Ovary (tissue), 9 donors: ENCODE data around the gene PTPRJ. TPM values are rescaled to one million over a fixed set of nuclear protein-coding genes. Genes with fewer than 3 reads are reported as not detected.

Source experiments
- DNase-seq, 5 donors: peaks; one replicate each; pipeline ENCODE4 v3.0.0-alpha.2; 2019 to 2020
- H3K27ac ChIP-seq, 2 donors: fragments of 200-600 bp; one replicate each; pipeline versions ENCODE4 v1.5.1 to v1.8.0; 2019 to 2022
- H3K27me3 ChIP-seq: fragments of 200-600 bp; one replicate; pipeline ENCODE4 v1.8.0; 2022
- H3K36me3 ChIP-seq: fragments of 200-600 bp; sonication (generic); one replicate; pipeline ENCODE4 v1.5.1; 2019
- H3K4me1 ChIP-seq: one replicate; pipeline ENCODE4 v1.8.1; 2013; ENCODE audit warnings: mild to moderate bottlenecking, moderate library complexity; ENCODE audit not compliant: insufficient read depth
- H3K4me3 ChIP-seq: fragments of 200-600 bp; sonication (generic); one replicate; pipeline ENCODE4 v1.5.1; 2017
- H3K9me3 ChIP-seq, 2 donors: fragments of 200-600 bp in 1 of 2; sonication (generic) in 1 of 2; one replicate each; pipeline versions ENCODE4 v1.5.1 to v1.8.1; 2013 to 2019; ENCODE audit warnings: mild to moderate bottlenecking in 1 of 2, moderate library complexity in 1 of 2
- EP300 ChIP-seq: sonication (generic); formaldehyde crosslinking; IDR thresholded peaks from one replicate; pipeline ENCODE4 v1.6.1; 2017; ENCODE audit warnings: antibody characterized with exemption
- POLR2A ChIP-seq: fragments of 450-650 bp; IDR thresholded peaks from one replicate; pipeline ENCODE4 v1.6.1; 2017; ENCODE audit warnings: antibody characterized with exemption, mild to moderate bottlenecking, moderate library complexity
- WGBS, 3 donors: extraction: QIAGEN DNeasy Blood & Tissue Kit in 1 of 3; methylation state at CpG; one replicate each; pipeline versions ENCODE4 v1.1.5 to v1.1.7; 2013 to 2017; 5-methylcytosine and 5-hydroxymethylcytosine counted together
- intact Hi-C, 4 donors: fragments of 100-400 bp; cut with DNase I; formaldehyde crosslinking; loops; one replicate each; pipeline versions ENCODE4 v1.11.0 to v1.15.1; 2022 to 2023
- polyA plus RNA-seq, 2 donors: library from polyadenylated mRNA; stranded (reverse); fragments of 200-250 nt in 1 of 2; fragments of 350-450 nt in 1 of 2; fragmentation: Illumina TruSeq in 1 of 2; extraction: RNeasy Lipid Tissue Mini Kit (QIAGEN cat#74804) in 1 of 2; gene quantifications; one replicate each; pipeline ENCODE4 v1.2.3, GENCODE V29; 2013 to 2014
- total RNA-seq, 7 donors: library from RNA; depleted of rRNA in 2 of 7; stranded (reverse); fragments of >200 nt in 2 of 7; fragmentation: NEBNext Ultra II Directional in 3 of 7; extraction: Animal tissue kit (Norgen Biotek cat#: 25700) in 3 of 7; gene quantifications; one replicate each; pipeline versions ENCODE4 v1.1.0 to v1.2.4, GENCODE V29; 2016 to 2023
- TF ChIP-seq, protein P1 (sequence below), 3 donors: fragments of 450-650 bp in 2 of 3; fragments of 200-600 bp in 1 of 3; IDR thresholded peaks; one replicate each; pipeline versions ENCODE4 v1.5.1 to v1.8.0; 2016 to 2022; ENCODE audit warnings: antibody characterized with exemption in 3 of 3, mild to moderate bottlenecking in 1 of 3
- donor health status: DM: no; HTN: no; CAD: no; lungs with moderate emphysema.
- donor health status: DM: no; HTN: no; CAD: no.
- donor health status: Bipolar disorder and iron deficiency.
- donor health status: DM: yes; HTN: yes; CAD: no.
- donor health status: DM: no; HTN: no; CAD: no.
- donor health status: DM: yes; HTN: yes; CAD: no.

The PTPRJ gene
- total and polyA plus RNA-seq, 9 donors, result 1.6 to 16.1 (median 5.5) TPM

DNA sequence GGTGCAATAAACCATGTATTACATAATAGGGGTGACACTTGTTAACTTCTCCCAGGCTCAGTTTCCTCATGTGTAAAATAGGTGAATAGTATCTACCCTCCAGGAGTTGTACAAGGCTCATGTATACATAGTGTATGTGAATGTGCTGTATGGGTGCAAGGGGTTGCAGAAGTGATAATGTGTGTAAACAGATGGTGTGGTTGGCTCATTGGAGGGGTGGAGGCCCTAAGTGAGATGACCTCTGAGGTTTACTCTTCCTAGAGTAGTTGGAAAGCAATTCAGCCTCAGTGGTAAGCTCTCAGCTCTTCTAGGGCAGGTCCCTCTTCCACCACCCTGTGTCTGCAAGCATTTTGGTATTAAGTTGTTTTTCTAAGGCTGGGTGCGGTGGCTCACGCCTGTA, 102.4 kb downstream of the PTPRJ start:
- Histone ChIP-seq H3K36me3 (no peaks in the 10 kb centered on the region), H3K27me3 (no peaks in the 10 kb centered on the region), H3K4me1 (no peaks in the 10 kb centered on the region), H3K27ac (no peak overlapping the region), H3K4me3 (no peak overlapping the region), H3K9me3 (no peaks in the 10 kb centered on the region)
- 96 to 100% (median 97%) methylated on average over 2 of the region's 2 CpGs for WGBS, 3 donors
- intact Hi-C loops, result no loop called here
- TF ChIP-seq, protein P1, sequence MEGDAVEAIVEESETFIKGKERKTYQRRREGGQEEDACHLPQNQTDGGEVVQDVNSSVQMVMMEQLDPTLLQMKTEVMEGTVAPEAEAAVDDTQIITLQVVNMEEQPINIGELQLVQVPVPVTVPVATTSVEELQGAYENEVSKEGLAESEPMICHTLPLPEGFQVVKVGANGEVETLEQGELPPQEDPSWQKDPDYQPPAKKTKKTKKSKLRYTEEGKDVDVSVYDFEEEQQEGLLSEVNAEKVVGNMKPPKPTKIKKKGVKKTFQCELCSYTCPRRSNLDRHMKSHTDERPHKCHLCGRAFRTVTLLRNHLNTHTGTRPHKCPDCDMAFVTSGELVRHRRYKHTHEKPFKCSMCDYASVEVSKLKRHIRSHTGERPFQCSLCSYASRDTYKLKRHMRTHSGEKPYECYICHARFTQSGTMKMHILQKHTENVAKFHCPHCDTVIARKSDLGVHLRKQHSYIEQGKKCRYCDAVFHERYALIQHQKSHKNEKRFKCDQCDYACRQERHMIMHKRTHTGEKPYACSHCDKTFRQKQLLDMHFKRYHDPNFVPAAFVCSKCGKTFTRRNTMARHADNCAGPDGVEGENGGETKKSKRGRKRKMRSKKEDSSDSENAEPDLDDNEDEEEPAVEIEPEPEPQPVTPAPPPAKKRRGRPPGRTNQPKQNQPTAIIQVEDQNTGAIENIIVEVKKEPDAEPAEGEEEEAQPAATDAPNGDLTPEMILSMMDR (IDR thresholded peaks at IDR 0.05), result no peak
- no peak for TF ChIP-seq POLR2A
- no peak for TF ChIP-seq EP300
- DNase-seq, result no peak

DNA sequence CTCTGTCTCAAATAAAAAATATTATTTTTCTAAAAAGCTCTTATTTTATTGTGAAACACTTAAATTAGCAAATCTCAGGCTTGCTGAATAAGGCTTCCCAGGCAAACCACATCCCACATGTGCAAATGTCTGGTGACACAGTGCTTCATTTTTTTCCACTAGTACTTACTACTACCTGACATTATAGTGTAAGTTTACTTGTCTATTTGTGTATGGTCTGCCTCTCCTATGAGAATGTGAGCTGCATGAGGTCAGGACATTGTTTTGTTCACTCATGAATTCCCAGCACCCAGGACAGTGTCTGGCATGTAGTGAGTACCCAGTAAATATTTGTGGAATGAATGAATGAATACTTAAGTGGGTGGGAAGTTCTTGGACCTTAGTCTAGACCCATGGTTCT, 103.1 kb downstream of the PTPRJ start:
- H3K27me3 ChIP-seq, result no peaks in the 10 kb centered on the region
- H3K27ac ChIP-seq, result no peak overlapping the region
- intact Hi-C loops, result no loop called here
- no peaks in the 10 kb centered on the region for H3K4me1 ChIP-seq
- DNase-seq, result no peak
- H3K9me3 ChIP-seq, result no peaks in the 10 kb centered on the region
- no peaks in the 10 kb centered on the region for H3K36me3 ChIP-seq
- H3K4me3 ChIP-seq, result no peak overlapping the region
- TF ChIP-seq POLR2A, result no peak
- no peak for TF ChIP-seq EP300
- TF ChIP-seq, protein P1 (IDR thresholded peaks at IDR 0.05), result no peak

DNA sequence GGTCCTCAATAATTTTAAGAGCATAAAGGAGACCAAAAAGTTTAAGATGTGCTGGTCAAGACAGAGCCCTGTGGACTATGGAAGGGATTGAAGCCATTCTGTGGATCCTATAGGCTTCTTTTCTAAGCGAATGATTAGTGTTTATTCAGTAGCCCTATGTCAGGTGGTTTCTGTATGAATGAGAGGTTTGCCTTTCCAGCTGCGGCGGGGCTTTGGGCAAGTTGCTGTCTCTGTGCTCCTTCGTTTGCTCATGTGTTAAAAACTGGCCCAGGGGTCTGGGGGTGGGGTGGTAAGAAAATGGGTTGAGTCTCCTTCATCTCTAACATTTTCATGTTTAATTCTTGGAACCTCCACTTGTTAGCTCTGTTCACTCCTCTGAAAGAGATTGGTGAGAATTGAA, 105.3 kb downstream of the PTPRJ start:
- Histone ChIP-seq H3K27me3 (no peaks in the 10 kb centered on the region), H3K4me3 (no peak overlapping the region), H3K36me3 (no peaks in the 10 kb centered on the region), H3K27ac (no peak overlapping the region), H3K4me1 (no peaks in the 10 kb centered on the region), H3K9me3 (no peaks in the 10 kb centered on the region)
- WGBS, 3 donors, result 96 to 98% (median 97%) methylated on average over 4 of the region's 4 CpGs
- no peak for DNase-seq
- intact Hi-C loops, result no loop called here
- TF ChIP-seq, protein P1 (IDR thresholded peaks at IDR 0.05), result no peak
- no peak for TF ChIP-seq EP300
- TF ChIP-seq POLR2A, result no peak

DNA sequence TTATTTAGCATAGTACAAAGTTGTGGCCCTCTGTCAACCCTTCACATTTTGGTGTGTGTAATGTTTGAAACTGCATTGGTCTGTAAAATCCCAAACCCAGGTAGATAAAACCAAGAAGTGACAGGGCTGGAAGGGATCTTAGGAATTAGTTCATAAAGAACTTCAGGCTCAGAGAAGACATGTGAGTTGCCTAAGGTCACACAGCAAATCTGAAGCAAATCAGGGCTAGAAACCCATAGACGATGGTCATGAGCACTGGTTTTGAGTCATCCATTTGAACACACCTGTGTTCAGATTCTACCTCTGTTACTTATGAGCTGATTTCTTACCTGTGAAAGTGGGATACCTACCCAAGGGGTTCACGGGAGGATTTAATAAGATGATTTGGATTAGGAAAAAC, 107.1 kb downstream of the PTPRJ start:
- no peaks in the 10 kb centered on the region for H3K27me3 ChIP-seq
- no peaks in the 10 kb centered on the region for H3K4me1 ChIP-seq
- H3K9me3 ChIP-seq, result no peaks in the 10 kb centered on the region
- no peak overlapping the region for H3K27ac ChIP-seq
- intact Hi-C loops, result no loop called here
- no peak for DNase-seq
- 96 to 97% (median 96%) methylated on average over 2 of the region's 2 CpGs for WGBS, 3 donors
- TF ChIP-seq POLR2A, result no peak
- TF ChIP-seq, protein P1 (IDR thresholded peaks at IDR 0.05), result no peak
- TF ChIP-seq EP300, result no peak
- H3K4me3 ChIP-seq, result no peak overlapping the region
- H3K36me3 ChIP-seq, result no peaks in the 10 kb centered on the region
